GM18909 (cell line): ENCODE results near the gene URM1.
A peak's percentile ranks its signal among the peaks of the same experiment; 100 is the strongest.
"Not testable (repeated sequence)": the region's sequence is repeated elsewhere in the genome, so short reads cannot be mapped to it uniquely, and the experiment has no call there.

Experiments
- ATAC-seq: cut with Tn5 transposase; IDR thresholded peaks from one replicate; pipeline ENCODE4 v1.9.1; 2021; ENCODE audit warnings: mild to moderate bottlenecking; ENCODE audit not compliant: unreplicated experiment, poor library complexity

The URM1 gene

GRCh38 chr9:128422022-128422782 is 51.0 kb downstream of the URM1 start:
- ATAC-seq = not testable (repeated sequence)

GRCh38 chr9:128422783-128423150 is 51.6 kb downstream of the URM1 start:
- no peak for ATAC-seq

DNA sequence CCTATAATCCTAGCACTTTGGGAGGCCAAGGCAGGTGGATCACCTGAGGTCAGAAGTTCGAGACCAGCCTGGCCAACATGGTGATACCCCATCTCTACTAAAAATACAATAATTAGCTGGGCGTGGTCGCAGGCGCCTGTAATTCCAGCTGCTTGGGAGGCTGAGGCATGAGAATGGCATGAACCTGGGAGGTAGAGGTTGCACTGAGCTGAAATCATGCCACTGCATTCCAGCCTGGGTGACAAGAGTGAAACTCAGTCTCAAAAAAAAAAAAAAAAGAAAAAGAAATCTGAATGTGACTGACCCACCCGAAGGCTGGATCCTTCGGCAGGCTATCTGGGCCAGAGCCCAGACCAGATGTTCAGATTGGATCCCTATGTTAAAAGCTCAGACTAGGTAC is 52.2 kb downstream of the URM1 start:
- not testable (repeated sequence) for ATAC-seq

- no peak for ATAC-seq
Observed at GRCh38 chr9:128424268-128424780, 53.1 kb downstream of the URM1 start.

- no peak for ATAC-seq
Observed at GRCh38 chr9:128428644-128429512, 57.7 kb downstream of the URM1 start.

- ATAC-seq = no peak
Observed at GRCh38 chr9:128429513-128430086, 58.4 kb downstream of the URM1 start.

GRCh38 chr9:128431207-128431606 is 60.0 kb downstream of the URM1 start:
- ATAC-seq = no peak

DNA sequence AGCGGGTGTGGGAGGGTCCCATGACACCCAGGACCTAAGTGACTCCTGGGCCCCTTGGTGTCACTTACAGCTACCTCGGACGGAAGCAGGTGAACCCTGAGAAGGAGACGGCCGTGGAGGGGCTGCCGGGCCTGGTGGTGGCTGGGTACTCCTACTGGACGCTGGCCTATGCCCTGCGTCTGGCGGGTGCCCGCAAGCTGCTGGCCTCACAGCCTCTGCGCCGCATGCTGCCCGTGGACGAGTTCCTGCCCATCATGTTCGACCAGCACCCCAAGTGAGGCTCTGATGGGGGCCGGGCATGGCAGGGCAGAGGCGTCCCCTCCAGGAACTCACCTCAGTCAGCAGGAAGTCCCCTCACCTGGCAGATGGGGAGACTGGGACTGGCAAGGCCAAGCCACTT is 63.2 kb downstream of the URM1 start:
- ATAC-seq = no peak

GRCh38 chr9:128435611-128436010 is 64.4 kb downstream of the URM1 start:
- ATAC-seq = no peak

DNA sequence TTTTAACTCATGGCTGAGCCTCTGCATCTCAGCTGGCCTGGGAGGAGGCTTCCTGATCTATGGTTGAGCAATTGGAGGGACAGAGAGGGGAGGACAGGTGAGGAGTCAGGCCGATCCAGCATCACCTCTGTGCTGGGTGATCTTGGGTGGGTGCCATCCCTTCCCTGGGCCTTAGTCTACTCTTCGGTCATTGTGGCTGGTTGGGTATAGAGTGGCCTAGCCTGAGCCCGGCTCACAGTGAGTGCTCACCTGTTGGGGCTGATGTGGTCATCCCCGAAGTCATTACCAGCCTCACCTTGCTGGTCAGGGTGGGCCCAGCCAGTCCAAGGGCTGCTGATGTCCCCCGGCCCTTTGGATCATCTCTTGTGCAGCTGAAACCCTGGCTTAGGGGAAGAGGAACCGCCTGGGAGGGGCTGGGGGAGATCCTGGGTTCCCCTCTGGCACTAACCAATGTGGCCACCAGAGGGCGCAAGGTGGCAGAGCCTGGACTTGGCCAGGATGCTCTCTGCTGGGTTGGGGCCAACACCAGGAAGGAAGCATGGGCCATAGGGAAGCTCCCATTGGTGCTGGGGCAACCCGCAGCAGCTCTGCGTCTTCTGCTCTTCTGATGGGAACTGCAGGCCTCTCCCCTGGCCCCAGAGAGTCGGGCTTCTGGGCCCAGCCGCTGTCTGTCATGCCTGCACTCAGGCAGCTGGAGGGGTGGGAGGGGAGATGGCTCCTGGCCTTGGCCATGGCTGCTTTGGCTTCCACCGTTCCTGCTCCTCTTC is 67.4 kb downstream of the URM1 start:
- peak; percentile 67 for ATAC-seq

- ATAC-seq = no peak
Observed at GRCh38 chr9:128439273-128439672, 68.1 kb downstream of the URM1 start.
